Keratinocyte (primary cell): ENCODE measurements around the gene IGFBP1. TPM values are rescaled to one million over a fixed set of nuclear protein-coding genes. Genes with fewer than 3 reads are reported as not detected.
"Not testable (repeated sequence)": the region's sequence is repeated elsewhere in the genome, so short reads cannot be mapped to it uniquely, and the experiment has no call there.

Experiments
- DNase-seq: peaks from one replicate; pipeline ENCODE4 v3.0.0-alpha.2; 2011; ENCODE audit warnings: low read depth, missing footprints, low spot score
- FAIRE-seq: peaks from 2 replicates; lab custom pipeline; 2011; peaks lifted over from hg19 to GRCh38; lab: Jason Lieb, UNC
- H2AFZ ChIP-seq: 2 replicates; pipeline ENCODE4 v1.6.0; 2012; ENCODE audit warnings: low read length, control low read depth, inconsistent platforms; ENCODE audit not compliant: control insufficient read depth
- H3K27ac ChIP-seq: 2 replicates; pipeline ENCODE4 v1.5.1; 2011; ENCODE audit warnings: low read length; ENCODE audit not compliant: control insufficient read depth, insufficient read depth
- H3K27me3 ChIP-seq: 3 replicates; pipeline ENCODE4 v1.6.0; 2011; ENCODE audit warnings: low read length; ENCODE audit not compliant: control insufficient read depth, insufficient read depth; ENCODE audit errors: extremely low read depth
- H3K36me3 ChIP-seq, 2 experiments: 2 replicates in 1 of 2; 3 replicates in 1 of 2; pipeline ENCODE4 v1.5.1; 2011; ENCODE audit warnings: low read length in 2 of 2, mild to moderate bottlenecking in 1 of 2; ENCODE audit not compliant: control insufficient read depth in 2 of 2, insufficient read depth in 2 of 2; ENCODE audit errors: extremely low read depth in 1 of 2
- H3K4me1 ChIP-seq: 3 replicates; pipeline ENCODE4 v1.5.1; 2011; ENCODE audit warnings: low read length; ENCODE audit not compliant: control insufficient read depth, insufficient read depth; ENCODE audit errors: extremely low read depth
- H3K4me2 ChIP-seq: 3 replicates; pipeline ENCODE4 v1.6.0; 2011; ENCODE audit warnings: low read depth, low read length; ENCODE audit not compliant: control insufficient read depth, insufficient read depth; ENCODE audit errors: extremely low read depth
- H3K4me3 ChIP-seq, 3 experiments: fragments of 200-600 bp in 1 of 3; sonication (generic) in 1 of 3; 2 replicates in 2 of 3; 3 replicates in 1 of 3; pipeline ENCODE4 v1.5.1; 2011 to 2016; ENCODE audit warnings: low read length in 3 of 3, mild to moderate bottlenecking in 3 of 3, control low read depth in 2 of 3, inconsistent platforms in 1 of 3, low read depth in 1 of 3, mixed read lengths in 1 of 3, mixed run types in 1 of 3, moderate library complexity in 1 of 3; ENCODE audit not compliant: control insufficient read depth in 2 of 3, insufficient read depth in 2 of 3; ENCODE audit errors: extremely low read depth in 1 of 3
- H3K79me2 ChIP-seq: 2 replicates; pipeline ENCODE4 v1.6.0; 2012; ENCODE audit warnings: low read length; ENCODE audit not compliant: control insufficient read depth, insufficient read depth
- H3K9ac ChIP-seq: 3 replicates; pipeline ENCODE4 v1.6.0; 2011; ENCODE audit warnings: low read length; ENCODE audit not compliant: control insufficient read depth, insufficient read depth; ENCODE audit errors: extremely low read depth
- H3K9me1 ChIP-seq: 3 replicates; pipeline ENCODE4 v1.6.0; 2011; ENCODE audit warnings: low read length; ENCODE audit not compliant: control insufficient read depth, insufficient read depth; ENCODE audit errors: extremely low read depth
- H3K9me3 ChIP-seq: 2 replicates; pipeline ENCODE4 v1.5.1; 2012; ENCODE audit warnings: low read depth, low read length; ENCODE audit not compliant: control insufficient read depth
- H4K20me1 ChIP-seq: 3 replicates; pipeline ENCODE4 v1.6.0; 2011; ENCODE audit warnings: low read length; ENCODE audit not compliant: control insufficient read depth, insufficient read depth; ENCODE audit errors: extremely low read depth
- EZH2 ChIP-seq: IDR thresholded peaks from one replicate; pipeline ENCODE4 v1.6.1; 2012; ENCODE audit warnings: inconsistent platforms, mild to moderate bottlenecking, low read length, moderate library complexity
- dilution Hi-C: fragments of 300-500 bp; cut with MboI; formaldehyde crosslinking; loops from one replicate; pipeline ENCODE4 v1.7.0; 2020; ENCODE audit warnings: low sequenced_read_pairs; ENCODE audit not compliant: extremely low pct_ligation_motif_present
- polyA minus RNA-seq, 3 experiments: library from RNA; depleted of rRNA, polyadenylated mRNA; stranded (reverse); fragments of >200 nt; gene quantifications; 1 replicate in 1 of 3; 2 replicates in 1 of 3; 3 replicates in 1 of 3; pipeline ENCODE4 v1.2.3, GENCODE V29; 2011
- polyA plus RNA-seq, 5 experiments: library from polyadenylated mRNA; depleted of rRNA in 3 of 5; stranded (reverse) in 3 of 5; stranded (forward) in 1 of 5; unstranded in 1 of 5; fragments of >200 nt; gene quantifications; 1 replicate in 1 of 5; 2 replicates in 3 of 5; 3 replicates in 1 of 5; pipeline versions ENCODE4 v1.2.1 to v1.2.3, GENCODE V29; 2011 to 2012; ENCODE audit warnings: missing spikeins in 2 of 5, low read depth in 1 of 5, low replicate concordance in 1 of 5
- TF ChIP-seq, protein P1 (sequence below), 3 experiments: IDR thresholded peaks in 1 of 3; conservative IDR thresholded peaks in 1 of 3; optimal IDR thresholded peaks in 1 of 3; 2 replicates in 2 of 3; 3 replicates in 1 of 3; pipeline versions ENCODE3 to v1.5.1; 2011; ENCODE audit warnings: low read length in 3 of 3, mild to moderate bottlenecking in 3 of 3, moderate library complexity in 2 of 3, control low read depth in 1 of 3, inconsistent platforms in 1 of 3; ENCODE audit not compliant: insufficient read depth in 2 of 3; ENCODE audit errors: extremely low read depth in 1 of 3

Gene IGFBP1
- not detected in 3 replicates for polyA plus RNA-seq
- polyA plus RNA-seq (2011; ENCODE audit: low read depth) = not detected
- not detected in 2 replicates for polyA plus RNA-seq (2011; cell fraction: cytosol; rRNA removed)
- not detected in 2 replicates for polyA plus RNA-seq (2011; cell fraction: nucleus; rRNA removed)
- polyA plus RNA-seq (2012; ENCODE audit: low replicate concordance) = 0.13 TPM in 1 of 2 replicates, not detected in the other
- not detected in 3 replicates for polyA minus RNA-seq
- polyA minus RNA-seq (2011; cell fraction: cytosol; rRNA and poly(A)+ RNA removed) = not detected
- not detected in 2 replicates for polyA minus RNA-seq (2011; cell fraction: nucleus; rRNA and poly(A)+ RNA removed)

DNA sequence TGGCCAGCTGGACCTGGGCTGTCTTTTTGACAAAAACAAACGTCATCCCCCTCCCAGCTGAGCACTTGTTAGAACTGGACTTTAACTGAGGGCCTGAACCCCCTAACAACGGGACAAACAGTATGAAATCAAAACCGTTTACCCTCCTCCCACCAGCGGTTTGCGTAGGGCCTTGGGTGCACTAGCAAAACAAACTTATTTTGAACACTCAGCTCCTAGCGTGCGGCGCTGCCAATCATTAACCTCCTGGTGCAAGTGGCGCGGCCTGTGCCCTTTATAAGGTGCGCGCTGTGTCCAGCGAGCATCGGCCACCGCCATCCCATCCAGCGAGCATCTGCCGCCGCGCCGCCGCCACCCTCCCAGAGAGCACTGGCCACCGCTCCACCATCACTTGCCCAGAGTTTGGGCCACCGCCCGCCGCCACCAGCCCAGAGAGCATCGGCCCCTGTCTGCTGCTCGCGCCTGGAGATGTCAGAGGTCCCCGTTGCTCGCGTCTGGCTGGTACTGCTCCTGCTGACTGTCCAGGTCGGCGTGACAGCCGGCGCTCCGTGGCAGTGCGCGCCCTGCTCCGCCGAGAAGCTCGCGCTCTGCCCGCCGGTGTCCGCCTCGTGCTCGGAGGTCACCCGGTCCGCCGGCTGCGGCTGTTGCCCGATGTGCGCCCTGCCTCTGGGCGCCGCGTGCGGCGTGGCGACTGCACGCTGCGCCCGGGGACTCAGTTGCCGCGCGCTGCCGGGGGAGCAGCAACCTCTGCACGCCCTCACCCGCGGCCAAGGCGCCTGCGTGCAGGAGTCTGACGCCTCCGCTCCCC is at the start of gene IGFBP1:
TSS of gene IGFBP1 (plus strand) at position 304 of the 808 bp plus-strand sequence. CDS start at position 469, 165 bp downstream.
- H4K20me1 ChIP-seq = no peaks in the 10 kb centered on the region
- peak within 1 kb of the TSS; percentile 31 to 40 (median 38) for H3K4me3 ChIP-seq
- H3K9ac ChIP-seq = no peak within 1 kb of the TSS
- no peak for FAIRE-seq
- no peaks in the 10 kb centered on the region for H3K9me3 ChIP-seq
- H3K27ac ChIP-seq = no peak within 1 kb of the TSS
- peak within 1 kb of the TSS; percentile 72 for H3K4me2 ChIP-seq
- peaks cover 5% of the 10 kb centered on the region for H3K4me1 ChIP-seq
- no peak for DNase-seq
- peak within 1 kb of the TSS; percentile 75 for H2AFZ ChIP-seq
- no peaks in the 10 kb centered on the region for H3K9me1 ChIP-seq
- H3K36me3 ChIP-seq = no peaks in the 10 kb centered on the region
- H3K79me2 ChIP-seq = no peaks in the 10 kb centered on the region
- TF ChIP-seq, protein P1, sequence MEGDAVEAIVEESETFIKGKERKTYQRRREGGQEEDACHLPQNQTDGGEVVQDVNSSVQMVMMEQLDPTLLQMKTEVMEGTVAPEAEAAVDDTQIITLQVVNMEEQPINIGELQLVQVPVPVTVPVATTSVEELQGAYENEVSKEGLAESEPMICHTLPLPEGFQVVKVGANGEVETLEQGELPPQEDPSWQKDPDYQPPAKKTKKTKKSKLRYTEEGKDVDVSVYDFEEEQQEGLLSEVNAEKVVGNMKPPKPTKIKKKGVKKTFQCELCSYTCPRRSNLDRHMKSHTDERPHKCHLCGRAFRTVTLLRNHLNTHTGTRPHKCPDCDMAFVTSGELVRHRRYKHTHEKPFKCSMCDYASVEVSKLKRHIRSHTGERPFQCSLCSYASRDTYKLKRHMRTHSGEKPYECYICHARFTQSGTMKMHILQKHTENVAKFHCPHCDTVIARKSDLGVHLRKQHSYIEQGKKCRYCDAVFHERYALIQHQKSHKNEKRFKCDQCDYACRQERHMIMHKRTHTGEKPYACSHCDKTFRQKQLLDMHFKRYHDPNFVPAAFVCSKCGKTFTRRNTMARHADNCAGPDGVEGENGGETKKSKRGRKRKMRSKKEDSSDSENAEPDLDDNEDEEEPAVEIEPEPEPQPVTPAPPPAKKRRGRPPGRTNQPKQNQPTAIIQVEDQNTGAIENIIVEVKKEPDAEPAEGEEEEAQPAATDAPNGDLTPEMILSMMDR (optimal IDR thresholded peaks at IDR 0.05 in 1 of 3, IDR thresholded peaks at IDR 0.05 in 1 of 3, conservative IDR thresholded peaks at IDR 0.05 in 1 of 3; ENCODE audit: extremely low read depth in 1 of 3, insufficient read depth in 2 of 3, low read length in 3 of 3) = no peak
- TF ChIP-seq EZH2 = peak; percentile 63
- H3K27me3 ChIP-seq = peaks cover 20% of the 10 kb centered on the region
- dilution Hi-C loops = no loop called here

DNA sequence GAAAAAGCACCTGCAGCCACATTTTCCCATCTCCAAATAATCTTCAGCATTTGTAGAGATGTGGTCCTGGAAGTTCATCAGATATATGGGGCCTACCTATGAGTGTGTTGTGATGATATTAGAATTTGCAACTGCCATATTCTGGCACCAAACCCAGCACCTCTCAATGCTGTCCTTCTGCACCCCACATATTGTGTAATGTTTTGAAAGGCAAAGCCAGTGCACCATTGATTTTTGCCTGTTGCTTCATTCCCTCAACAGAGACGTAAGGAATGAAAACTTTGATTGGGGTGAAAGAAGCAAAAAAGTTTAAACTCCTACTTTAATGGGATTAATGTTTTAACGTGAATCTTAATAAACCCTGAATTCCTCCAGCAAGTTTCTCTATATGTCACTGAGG is 49.4 kb upstream of the IGFBP1 start:
- DNase-seq, H3K27me3 ChIP-seq, H3K79me2 ChIP-seq, H3K4me1 ChIP-seq, H3K9me3 ChIP-seq, H3K4me2 ChIP-seq, H3K36me3 ChIP-seq, FAIRE-seq, H3K27ac ChIP-seq, H3K4me3 ChIP-seq, H2AFZ ChIP-seq, H4K20me1 ChIP-seq, dilution Hi-C loops, H3K9me1 ChIP-seq, H3K9ac ChIP-seq: not testable (repeated sequence)

DNA sequence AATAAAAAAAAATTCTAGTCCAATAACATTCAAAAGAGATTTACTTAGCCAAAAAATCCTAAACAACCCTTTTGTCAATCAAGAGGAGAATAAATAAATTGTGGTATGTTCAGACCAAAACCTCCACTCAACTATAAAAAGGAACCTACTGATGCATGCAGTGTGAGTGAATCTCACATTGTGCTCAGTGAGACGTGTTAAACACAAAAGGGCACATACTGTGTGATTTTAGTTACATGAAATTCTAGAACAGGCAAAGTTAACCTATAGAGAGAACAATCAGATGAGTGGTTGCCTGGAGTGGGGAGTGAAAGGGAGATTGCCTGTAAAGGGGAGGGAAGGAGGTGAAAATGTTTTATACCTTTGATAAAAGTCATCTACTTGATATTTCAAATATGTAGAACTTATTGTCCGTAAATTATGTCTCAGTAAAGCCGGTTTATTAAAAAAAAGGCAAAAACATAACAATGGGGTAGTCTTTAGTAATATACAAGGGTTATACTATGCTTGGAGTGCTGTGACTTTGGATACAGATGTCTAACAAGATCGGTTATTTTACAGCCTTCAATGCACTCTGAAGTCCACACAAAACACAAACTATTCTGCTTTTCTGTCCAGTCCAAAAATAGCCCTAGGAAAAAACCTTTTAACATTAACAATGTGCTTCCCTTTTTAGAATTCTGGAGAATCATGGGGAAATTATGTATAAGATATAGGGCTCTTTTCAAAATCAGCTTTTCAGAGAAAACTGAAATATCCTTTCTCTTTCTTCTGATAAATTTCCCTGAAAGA is 46.2 kb upstream of the IGFBP1 start:
- not testable (repeated sequence) for H3K9me3 ChIP-seq, H3K9me1 ChIP-seq, FAIRE-seq

DNA sequence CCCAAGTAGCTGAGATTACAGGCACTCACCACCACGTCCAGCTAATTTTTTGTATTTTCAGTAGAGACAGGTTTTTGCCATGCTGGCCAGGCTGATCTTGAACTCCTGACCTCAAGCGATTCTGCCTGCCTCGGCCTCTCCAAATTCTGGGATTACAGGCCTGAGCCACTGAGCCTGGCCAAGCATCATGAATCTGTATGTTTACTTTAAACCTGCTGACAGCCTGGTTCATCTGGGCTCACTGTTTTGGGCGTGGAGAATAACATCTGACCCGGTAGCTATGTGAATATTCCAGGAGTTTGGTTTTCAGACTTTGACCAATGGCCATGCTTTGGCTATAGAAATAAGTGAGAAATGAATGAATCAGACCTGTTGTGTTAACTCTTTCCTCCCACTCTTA is 41.8 kb upstream of the IGFBP1 start:
- H3K9me1 ChIP-seq, H3K4me2 ChIP-seq, H3K79me2 ChIP-seq, FAIRE-seq, H3K9me3 ChIP-seq, H3K36me3 ChIP-seq, DNase-seq, H2AFZ ChIP-seq, dilution Hi-C loops, H3K4me3 ChIP-seq, H4K20me1 ChIP-seq, H3K4me1 ChIP-seq, H3K27me3 ChIP-seq, H3K9ac ChIP-seq, H3K27ac ChIP-seq: not testable (repeated sequence)

More for the DNA sequence above, 46.2 kb upstream of the IGFBP1 start:
- H2AFZ ChIP-seq, H3K27ac ChIP-seq, H3K27me3 ChIP-seq, H3K36me3 ChIP-seq, H3K79me2 ChIP-seq, H3K9ac ChIP-seq, DNase-seq, H3K4me3 ChIP-seq, H4K20me1 ChIP-seq, dilution Hi-C loops, H3K4me2 ChIP-seq, H3K4me1 ChIP-seq: not testable (repeated sequence)
